ENCODE results near the gene PSMB2.

PSMB2 gene

GRCh38 chr1:35666916-35667315, 25.6 kb upstream of the PSMB2 start:
- Histone ChIP-seq H3K4me3 (ENCODE audit: low read depth, low read length, poor library complexity, severe bottlenecking) (no peak overlapping the region), H3F3A (ENCODE audit: insufficient read depth, low read length) (no peaks in the 10 kb centered on the region), H4K20me1 (ENCODE audit: insufficient read depth, low read length) (no peaks in the 10 kb centered on the region), H3K9me2 (ENCODE audit: low read depth, low read length) (no peaks in the 10 kb centered on the region), H2AFZ (ENCODE audit: low read length) (no peak overlapping the region), H3K9ac (ENCODE audit: low read length) (no peak overlapping the region), H3K79me2 (ENCODE audit: insufficient read depth, low read length) (no peaks in the 10 kb centered on the region), H3K4me2 (ENCODE audit: low read length) (no peak overlapping the region), H3K27ac (ENCODE audit: low read depth, low read length, poor library complexity, severe bottlenecking) (no peak overlapping the region), H3K9me3 (ENCODE audit: low read length) (no peaks in the 10 kb centered on the region), H3K27me3 (ENCODE audit: insufficient read depth, low read length) (no peaks in the 10 kb centered on the region), H3K36me3 (ENCODE audit: insufficient read depth, low read length) (no peaks in the 10 kb centered on the region), H3K4me1 (ENCODE audit: insufficient read depth, low read length, severe bottlenecking) (no peaks in the 10 kb centered on the region)
- TF ChIP-seq EZH2 (IDR thresholded peaks at IDR 0.05; ENCODE audit: borderline replicate concordance, low read length) = no peak
- TF ChIP-seq CTCF (IDR thresholded peaks at IDR 0.05; ENCODE audit: low read length) = no peak

- H3K36me3 ChIP-seq (ENCODE audit: insufficient read depth, low read length) = no peaks in the 10 kb centered on the region
- TF ChIP-seq EZH2 (IDR thresholded peaks at IDR 0.05; ENCODE audit: borderline replicate concordance, low read length) = no peak
- no peak for TF ChIP-seq CTCF (IDR thresholded peaks at IDR 0.05; ENCODE audit: low read length)
- H3K79me2 ChIP-seq (ENCODE audit: insufficient read depth, low read length) = no peaks in the 10 kb centered on the region
- H3K9ac ChIP-seq (ENCODE audit: low read length) = no peak overlapping the region
- no peaks in the 10 kb centered on the region for H3K4me1 ChIP-seq (ENCODE audit: insufficient read depth, low read length, severe bottlenecking)
- no peaks in the 10 kb centered on the region for H3K9me2 ChIP-seq (ENCODE audit: low read depth, low read length)
- H3F3A ChIP-seq (ENCODE audit: insufficient read depth, low read length) = no peaks in the 10 kb centered on the region
- no peaks in the 10 kb centered on the region for H4K20me1 ChIP-seq (ENCODE audit: insufficient read depth, low read length)
- H3K27ac ChIP-seq (ENCODE audit: low read depth, low read length, poor library complexity, severe bottlenecking) = no peak overlapping the region
- no peak overlapping the region for H3K4me3 ChIP-seq (ENCODE audit: low read depth, low read length, poor library complexity, severe bottlenecking)
- H3K9me3 ChIP-seq (ENCODE audit: low read length) = no peaks in the 10 kb centered on the region
- no peak overlapping the region for H2AFZ ChIP-seq (ENCODE audit: low read length)
- no peaks in the 10 kb centered on the region for H3K27me3 ChIP-seq (ENCODE audit: insufficient read depth, low read length)
- no peak overlapping the region for H3K4me2 ChIP-seq (ENCODE audit: low read length)
These were observed 24.9 kb upstream of the PSMB2 start for GRCh38 chr1:35666216-35666615.

- no peak overlapping the region for H3K9ac ChIP-seq (ENCODE audit: low read length)
- no peaks in the 10 kb centered on the region for H4K20me1 ChIP-seq (ENCODE audit: insufficient read depth, low read length)
- H3K4me2 ChIP-seq (ENCODE audit: low read length) = no peak overlapping the region
- H3K27me3 ChIP-seq (ENCODE audit: insufficient read depth, low read length) = no peaks in the 10 kb centered on the region
- H3K9me3 ChIP-seq (ENCODE audit: low read length) = no peaks in the 10 kb centered on the region
- no peak overlapping the region for H2AFZ ChIP-seq (ENCODE audit: low read length)
- H3K79me2 ChIP-seq (ENCODE audit: insufficient read depth, low read length) = no peaks in the 10 kb centered on the region
- no peaks in the 10 kb centered on the region for H3K9me2 ChIP-seq (ENCODE audit: low read depth, low read length)
- H3K4me1 ChIP-seq (ENCODE audit: insufficient read depth, low read length, severe bottlenecking) = no peaks in the 10 kb centered on the region
- no peak overlapping the region for H3K4me3 ChIP-seq (ENCODE audit: low read depth, low read length, poor library complexity, severe bottlenecking)
- H3F3A ChIP-seq (ENCODE audit: insufficient read depth, low read length) = no peaks in the 10 kb centered on the region
- no peak overlapping the region for H3K27ac ChIP-seq (ENCODE audit: low read depth, low read length, poor library complexity, severe bottlenecking)
- H3K36me3 ChIP-seq (ENCODE audit: insufficient read depth, low read length) = no peaks in the 10 kb centered on the region
- TF ChIP-seq CTCF (IDR thresholded peaks at IDR 0.05; ENCODE audit: low read length) (no peak), EZH2 (IDR thresholded peaks at IDR 0.05; ENCODE audit: borderline replicate concordance, low read length) (no peak)
These were observed 22.1 kb upstream of the PSMB2 start for GRCh38 chr1:35663434-35663833.

All from OCI-LY1 (cell line).